ENCODE measurements around the gene THBS2.

Gene THBS2

GRCh38 chr6:169236545-169236944 is 17.1 kb downstream of the THBS2 start:
- DNase-seq (ENCODE audit: low read depth) = no peak
- H3K4me3 ChIP-seq (ENCODE audit: low read depth, low read length) = no peak overlapping the region

DNA sequence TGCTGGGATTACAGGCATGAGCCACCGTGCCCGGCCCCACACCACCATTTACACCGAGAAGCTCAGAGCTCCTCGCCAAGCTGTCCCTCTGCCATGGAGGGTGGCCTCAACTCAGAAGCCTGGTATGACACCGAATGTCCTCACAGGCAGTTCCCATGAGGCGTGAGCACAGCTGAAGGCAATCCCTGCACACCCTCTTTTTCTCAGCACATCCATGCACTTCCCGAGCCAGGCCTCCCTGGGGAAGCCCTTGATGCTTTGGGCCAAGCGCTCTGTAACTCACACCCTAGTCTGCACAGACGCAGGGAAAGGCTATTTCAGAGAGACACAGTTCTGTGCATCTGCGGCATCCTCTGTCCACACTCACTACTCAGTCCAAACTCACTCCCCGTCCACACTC is 18.4 kb downstream of the THBS2 start:
- no peak for DNase-seq (ENCODE audit: low read depth)
- no peak overlapping the region for H3K4me3 ChIP-seq (ENCODE audit: low read depth, low read length)

DNA sequence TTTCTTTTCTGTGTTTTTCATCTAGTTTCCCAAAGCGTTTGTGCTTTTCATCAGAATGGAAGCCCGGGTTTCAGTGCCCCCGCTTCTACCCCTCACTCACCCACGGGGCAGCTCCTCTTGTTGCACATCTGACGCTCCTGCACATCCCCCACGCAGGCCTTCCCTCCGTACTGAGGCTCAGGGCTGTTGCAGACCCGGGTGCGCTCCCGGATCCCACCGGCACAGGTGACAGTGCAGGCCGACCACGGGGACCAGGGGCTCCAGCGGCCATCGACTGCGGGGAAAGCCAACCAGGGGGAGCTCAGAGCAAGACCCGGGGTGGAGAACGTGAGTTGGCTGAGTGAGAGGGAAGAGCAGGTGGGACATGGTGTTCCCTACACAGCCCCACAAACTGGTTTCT is 19.0 kb downstream of the THBS2 start:
- DNase-seq (ENCODE audit: low read depth) = no peak

DNA sequence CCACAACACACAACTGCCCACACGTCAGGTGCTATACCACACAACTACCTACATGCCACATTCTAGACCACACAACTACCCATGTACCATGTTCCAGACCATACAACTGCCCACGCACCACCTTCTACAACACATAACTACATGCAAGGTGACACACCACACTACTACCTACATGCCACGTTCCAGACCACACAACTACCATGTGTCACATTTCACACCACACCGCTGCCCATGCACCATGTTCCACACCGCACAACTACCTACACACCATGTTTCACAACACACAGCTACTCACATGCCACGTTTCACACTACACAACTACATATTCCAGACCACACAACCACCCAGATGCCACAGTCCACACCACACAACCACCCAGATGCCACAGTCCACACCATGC is 19.8 kb downstream of the THBS2 start:
- no peak overlapping the region for H3K4me3 ChIP-seq (ENCODE audit: low read depth, low read length)
- no peak for DNase-seq (ENCODE audit: low read depth)

More for the DNA sequence above, 19.0 kb downstream of the THBS2 start:
- no peak overlapping the region for H3K4me3 ChIP-seq (ENCODE audit: low read depth, low read length)

GRCh38 chr6:169233181-169233580 is 20.5 kb downstream of the THBS2 start:
- no peak overlapping the region for H3K4me3 ChIP-seq (ENCODE audit: low read depth, low read length)
- no peak for DNase-seq (ENCODE audit: low read depth)

- H3K4me3 ChIP-seq (ENCODE audit: low read depth, low read length) = no peak overlapping the region
- no peak for DNase-seq (ENCODE audit: low read depth)
Observed at GRCh38 chr6:169232507-169232931, 21.1 kb downstream of the THBS2 start.

DNA sequence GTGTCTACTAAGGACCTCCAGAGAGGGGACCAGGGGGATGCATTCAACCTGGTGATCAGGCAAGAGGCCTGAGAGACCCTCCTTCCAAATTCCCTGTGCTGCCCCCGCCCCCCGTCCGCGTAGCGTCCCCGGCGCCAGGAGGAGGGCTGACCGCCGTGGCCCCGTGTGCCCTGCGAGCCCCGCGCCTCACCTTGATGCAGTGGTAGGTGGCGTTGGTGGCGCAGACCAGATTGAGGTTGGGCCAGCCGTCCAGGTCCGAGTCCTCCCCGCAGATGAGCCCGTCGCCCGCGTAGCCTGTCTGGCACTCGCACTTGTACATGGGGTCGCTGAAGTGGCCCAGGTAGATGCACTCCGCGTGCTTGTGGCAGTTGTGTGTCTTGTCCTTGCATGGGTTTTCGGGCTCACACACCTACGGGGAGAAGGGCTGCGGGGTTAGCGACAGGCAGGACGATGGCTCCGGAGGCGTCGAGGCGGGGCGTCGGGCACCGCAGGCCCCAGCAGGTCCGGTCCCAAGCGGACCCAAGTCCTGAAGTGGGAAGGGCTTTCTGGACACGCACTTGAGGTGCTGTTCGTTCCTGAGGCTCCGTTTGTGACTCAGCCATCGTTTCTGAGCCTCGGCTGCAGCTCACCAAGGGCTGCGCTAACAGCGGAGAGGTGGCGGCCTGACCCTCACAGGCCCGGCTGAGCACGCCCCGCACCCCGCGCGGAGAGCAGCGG is 21.7 kb downstream of the THBS2 start:
- DNase-seq (ENCODE audit: low read depth) = no peak
- no peak overlapping the region for H3K4me3 ChIP-seq (ENCODE audit: low read depth, low read length)

- no peak for DNase-seq (ENCODE audit: low read depth)
- no peak overlapping the region for H3K4me3 ChIP-seq (ENCODE audit: low read depth, low read length)
Observed at GRCh38 chr6:169230946-169231789, 22.5 kb downstream of the THBS2 start.

DNA sequence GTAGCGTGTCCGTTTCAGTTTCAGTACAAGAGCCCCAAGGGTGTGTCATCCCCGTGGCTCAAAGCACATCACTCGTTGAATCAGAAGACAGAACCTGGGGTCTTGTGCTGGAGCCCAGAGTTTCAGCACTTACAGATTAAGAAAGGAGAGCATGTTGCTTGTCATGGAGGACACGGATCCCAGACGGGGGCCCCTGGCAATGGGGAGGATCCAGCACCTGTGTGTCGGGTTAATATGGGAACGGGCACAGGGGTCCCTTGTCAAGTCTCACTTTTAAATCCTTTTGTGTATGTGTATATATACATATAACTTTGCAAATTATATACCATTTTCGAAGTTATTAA is 23.4 kb downstream of the THBS2 start:
- no peak for DNase-seq (ENCODE audit: low read depth)
- no peak overlapping the region for H3K4me3 ChIP-seq (ENCODE audit: low read depth, low read length)

DNA sequence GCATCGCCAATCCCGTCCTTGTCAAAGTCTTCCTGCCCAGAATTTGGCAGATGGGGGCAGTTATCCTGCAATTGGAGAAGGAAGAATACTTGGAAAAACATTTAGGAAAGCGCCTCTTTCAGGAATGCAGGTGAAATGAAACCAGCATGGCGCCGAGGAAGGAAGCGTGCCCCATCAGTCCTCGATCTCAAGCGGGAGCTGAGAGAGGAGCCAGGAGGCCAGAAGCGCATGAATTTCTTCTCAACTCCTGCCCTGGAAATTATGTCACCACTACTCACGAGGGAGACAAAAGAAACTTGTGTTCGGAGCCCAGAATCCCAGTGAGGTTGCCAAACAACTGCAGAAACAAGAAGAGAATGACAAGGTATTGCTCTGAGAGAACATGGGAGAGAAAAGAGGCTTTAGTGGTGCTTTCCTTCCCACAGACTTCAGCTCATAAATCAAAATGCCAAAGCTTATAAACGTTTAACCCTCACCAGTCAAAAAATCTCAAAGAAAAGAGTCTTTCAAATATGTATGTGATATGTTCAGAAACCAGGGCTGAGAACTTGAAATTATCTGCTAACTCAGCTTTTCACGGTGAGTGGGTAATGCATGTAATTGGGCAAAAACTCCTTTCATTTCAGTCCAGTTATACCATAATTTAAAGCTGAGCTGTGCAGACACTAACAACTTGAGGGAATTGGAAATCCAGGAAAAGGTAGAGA is 23.9 kb downstream of the THBS2 start:
- no peak overlapping the region for H3K4me3 ChIP-seq (ENCODE audit: low read depth, low read length)
- DNase-seq (ENCODE audit: low read depth) = no peak

- no peak for DNase-seq (ENCODE audit: low read depth)
- no peak overlapping the region for H3K4me3 ChIP-seq (ENCODE audit: low read depth, low read length)
Observed at GRCh38 chr6:169227116-169227515, 26.5 kb downstream of the THBS2 start.

DNA sequence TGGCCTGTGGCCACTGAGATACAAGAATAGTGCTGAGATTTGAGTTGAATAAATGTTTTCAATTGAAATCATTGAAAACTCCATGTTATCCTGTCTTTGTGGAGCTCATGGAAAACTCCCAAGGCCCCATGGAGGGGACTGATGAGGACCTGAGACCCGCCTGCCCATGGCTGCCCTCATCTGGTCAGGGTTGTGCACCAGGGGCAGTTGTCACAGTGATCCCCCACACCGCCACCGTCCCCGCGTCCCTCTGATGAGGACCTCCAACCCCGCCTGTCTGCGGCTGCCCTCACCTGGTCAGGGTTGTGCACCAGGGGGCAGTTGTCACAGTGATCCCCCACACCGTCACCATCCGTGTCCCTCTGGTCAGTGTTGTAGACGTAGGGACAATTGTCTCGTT is 27.8 kb downstream of the THBS2 start:
- no peak for DNase-seq (ENCODE audit: low read depth)
- no peak overlapping the region for H3K4me3 ChIP-seq (ENCODE audit: low read depth, low read length)

DNA sequence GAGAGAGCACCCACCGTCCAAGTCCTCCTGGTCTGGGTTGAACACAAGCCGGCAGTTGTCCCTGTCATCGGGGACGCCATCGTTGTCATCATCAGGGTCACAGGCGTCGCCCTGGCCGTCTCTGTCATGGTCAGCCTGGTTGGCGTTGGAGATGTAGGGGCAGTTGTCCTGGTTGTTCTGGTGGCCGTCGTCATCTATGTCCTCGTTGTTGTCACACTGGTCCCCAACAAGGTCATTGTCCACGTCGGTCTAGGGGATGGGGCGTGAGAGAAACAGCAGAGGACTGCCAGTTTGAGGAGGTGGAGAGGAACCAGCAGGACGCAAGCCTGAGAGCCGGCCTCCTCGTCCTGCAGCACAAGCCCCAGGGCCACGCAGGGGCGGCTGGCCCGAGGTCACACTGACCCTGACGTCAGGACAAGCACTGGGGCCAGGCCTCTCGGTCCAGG is 28.5 kb downstream of the THBS2 start:
- DNase-seq (ENCODE audit: low read depth) = no peak

GRCh38 chr6:169224716-169225115 is 28.9 kb downstream of the THBS2 start:
- no peak for DNase-seq (ENCODE audit: low read depth)
- no peak overlapping the region for H3K4me3 ChIP-seq (ENCODE audit: low read depth, low read length)

More for the DNA sequence above, 28.5 kb downstream of the THBS2 start:
- no peak overlapping the region for H3K4me3 ChIP-seq (ENCODE audit: low read depth, low read length)

GRCh38 chr6:169224185-169224695 is 29.4 kb downstream of the THBS2 start:
- peak; percentile 31 for DNase-seq (ENCODE audit: low read depth)
- H3K4me3 ChIP-seq (ENCODE audit: low read depth, low read length) = no peak overlapping the region

DNA sequence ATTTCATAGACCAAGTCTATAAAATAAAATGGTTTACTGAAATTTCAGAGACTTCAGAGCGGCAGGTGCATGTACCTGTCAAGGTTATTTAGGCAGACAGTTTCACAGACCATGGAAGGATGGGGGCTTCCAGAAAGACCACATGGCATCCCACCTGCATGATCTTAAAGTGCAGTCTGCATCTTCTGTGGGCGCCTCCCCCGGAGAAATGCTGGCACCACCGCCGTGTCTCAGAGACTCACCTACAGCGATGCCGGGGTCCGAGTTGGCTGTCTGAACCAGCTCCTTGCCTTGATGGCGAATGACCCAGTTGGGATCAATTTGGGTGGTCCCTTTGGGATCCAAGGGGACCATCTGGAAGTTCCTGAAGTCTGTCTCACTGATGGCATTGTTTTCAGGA is 30.6 kb downstream of the THBS2 start:
- DNase-seq (ENCODE audit: low read depth) = no peak
- H3K4me3 ChIP-seq (ENCODE audit: low read depth, low read length) = no peak overlapping the region

DNA sequence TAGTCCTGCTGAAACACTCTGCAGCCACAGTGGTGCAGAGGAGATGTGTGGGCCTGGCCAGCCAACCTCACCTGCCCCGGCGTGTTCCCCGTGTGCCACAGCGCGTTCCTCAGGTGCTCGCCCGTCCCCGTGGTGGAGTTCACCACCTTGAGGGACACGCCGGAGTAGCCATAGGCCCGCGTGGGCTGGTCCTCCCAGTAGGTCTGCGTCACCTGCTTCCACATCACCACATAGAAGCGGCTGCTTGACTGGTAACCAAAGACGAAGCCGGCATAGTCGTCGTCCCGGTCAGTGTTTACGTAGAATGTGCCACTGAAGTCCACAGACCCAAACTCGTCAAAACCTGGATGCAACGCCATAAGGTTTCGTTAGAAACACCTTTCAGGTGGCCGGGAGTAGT is 31.5 kb downstream of the THBS2 start:
- DNase-seq (ENCODE audit: low read depth) = no peak
- no peak overlapping the region for H3K4me3 ChIP-seq (ENCODE audit: low read depth, low read length)

GRCh38 chr6:169221264-169221663 is 32.4 kb downstream of the THBS2 start:
- DNase-seq (ENCODE audit: low read depth) = no peak
- H3K4me3 ChIP-seq (ENCODE audit: low read depth, low read length) = no peak overlapping the region

DNA sequence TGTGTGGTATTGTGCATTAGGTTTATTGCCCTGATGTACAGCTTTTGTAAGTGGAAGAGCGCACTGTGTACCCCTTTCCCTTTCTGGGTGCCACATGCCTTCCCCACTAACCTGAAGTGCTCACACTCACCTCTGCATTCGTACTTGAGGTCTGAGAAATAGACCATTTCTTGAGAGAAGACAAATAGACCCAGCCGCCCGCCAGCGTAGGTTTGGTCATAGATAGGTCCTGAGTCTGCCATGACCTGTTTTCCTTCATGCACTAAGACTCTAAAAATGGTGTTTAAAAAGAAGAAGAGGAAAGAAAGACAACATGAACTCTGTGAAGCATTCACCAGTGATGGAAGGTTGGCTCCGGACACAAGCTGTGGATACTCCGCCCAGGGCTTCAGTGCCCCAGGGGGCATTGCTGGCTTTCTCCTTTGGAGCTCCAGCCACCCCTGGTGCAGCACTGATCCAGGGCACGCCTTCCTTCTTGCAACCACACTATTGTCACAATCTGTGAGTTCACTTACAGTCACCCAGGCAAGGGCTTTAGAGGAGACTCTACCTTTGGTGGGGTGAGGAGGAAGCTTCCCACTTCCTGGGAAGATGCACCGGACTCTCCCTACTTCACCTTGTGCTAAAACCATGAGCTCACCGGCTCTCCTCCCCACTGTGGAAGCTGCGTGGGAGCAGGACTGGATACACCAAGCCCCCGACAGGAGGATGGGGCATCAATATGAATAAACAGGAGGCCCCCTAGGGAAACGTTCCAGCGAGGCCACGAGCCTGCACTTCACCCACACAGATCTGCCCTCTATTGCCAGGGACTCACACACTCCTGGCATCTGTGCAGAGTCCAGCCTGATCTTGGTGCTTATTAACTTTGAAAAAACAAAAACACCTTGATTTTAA is 33.3 kb downstream of the THBS2 start:
- DNase-seq (ENCODE audit: low read depth) = no peak
- H3K4me3 ChIP-seq (ENCODE audit: low read depth, low read length) = no peak overlapping the region
